GM18505 (cell line): ENCODE results near the gene NWD2.
"Not testable (repeated sequence)": the region's sequence is repeated elsewhere in the genome, so short reads cannot be mapped to it uniquely, and the experiment has no call there.

Source experiments
- ATAC-seq: cut with Tn5 transposase; IDR thresholded peaks from one replicate; pipeline ENCODE4 v1.9.1; 2021; ENCODE audit not compliant: unreplicated experiment
- POLR2A ChIP-seq: IDR thresholded peaks from 4 replicates; pipeline ENCODE4 v1.6.1; 2011; ENCODE audit warnings: borderline replicate concordance; ENCODE audit not compliant: insufficient read depth, insufficient read length; ENCODE audit errors: extremely low read depth

The NWD2 gene

DNA sequence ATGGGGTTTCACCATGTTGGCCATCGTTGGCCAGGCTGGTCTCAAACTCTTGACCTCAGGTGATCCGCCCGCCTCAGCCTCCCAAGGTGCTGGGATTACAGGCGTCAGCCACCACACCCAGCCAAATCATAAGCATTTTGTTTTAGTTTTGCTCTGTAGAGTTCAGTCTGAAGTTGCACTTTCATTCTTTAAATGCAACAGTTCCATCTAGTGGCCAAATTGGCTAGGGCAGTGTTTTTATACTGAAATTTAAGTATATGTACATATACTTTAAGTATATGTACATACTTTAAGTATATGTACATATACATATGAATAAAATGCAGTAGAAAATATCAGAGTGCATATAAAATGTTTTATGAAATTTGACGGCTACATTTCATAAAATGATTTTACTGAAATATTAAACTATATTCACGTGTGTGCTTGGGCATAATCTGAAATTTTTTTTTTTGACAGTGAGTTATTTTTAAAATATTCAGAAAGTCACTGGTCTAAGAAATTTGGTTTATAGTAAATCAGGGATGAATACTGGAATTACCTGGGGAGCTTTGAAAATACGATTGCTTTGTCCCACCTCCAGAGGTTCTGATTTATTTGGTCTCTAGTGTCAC lies 145.5 kb downstream of the NWD2 start:
- TF ChIP-seq POLR2A, result no peak
- ATAC-seq, result peak; percentile 63

- ATAC-seq, result peak; percentile 43
- TF ChIP-seq POLR2A, result no peak
These were observed 148.1 kb downstream of the NWD2 start for GRCh38 chr4:37392521-37393255.

- ATAC-seq, result no peak
- TF ChIP-seq POLR2A, result no peak
These were observed 148.8 kb downstream of the NWD2 start for GRCh38 chr4:37393321-37393720.

DNA sequence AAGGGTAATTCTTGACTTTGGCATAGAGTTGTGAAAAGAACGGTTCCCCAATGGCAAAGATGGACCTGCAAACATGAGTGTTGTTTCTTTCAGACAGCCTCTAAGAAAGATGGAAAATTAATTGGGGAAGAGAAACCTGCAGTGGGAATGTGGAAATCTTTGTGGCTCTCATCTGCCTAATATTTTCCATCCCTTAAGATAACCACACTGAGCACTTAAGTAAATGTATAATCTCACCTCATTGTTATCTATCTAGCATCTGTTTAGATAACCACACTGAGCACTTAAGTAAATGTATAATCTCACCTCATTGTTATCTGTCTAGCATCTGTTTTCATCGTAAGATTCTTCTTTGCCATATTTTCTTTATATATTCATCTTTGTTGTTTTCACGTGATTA lies 149.3 kb downstream of the NWD2 start:
- ATAC-seq, result no peak
- TF ChIP-seq POLR2A, result no peak

DNA sequence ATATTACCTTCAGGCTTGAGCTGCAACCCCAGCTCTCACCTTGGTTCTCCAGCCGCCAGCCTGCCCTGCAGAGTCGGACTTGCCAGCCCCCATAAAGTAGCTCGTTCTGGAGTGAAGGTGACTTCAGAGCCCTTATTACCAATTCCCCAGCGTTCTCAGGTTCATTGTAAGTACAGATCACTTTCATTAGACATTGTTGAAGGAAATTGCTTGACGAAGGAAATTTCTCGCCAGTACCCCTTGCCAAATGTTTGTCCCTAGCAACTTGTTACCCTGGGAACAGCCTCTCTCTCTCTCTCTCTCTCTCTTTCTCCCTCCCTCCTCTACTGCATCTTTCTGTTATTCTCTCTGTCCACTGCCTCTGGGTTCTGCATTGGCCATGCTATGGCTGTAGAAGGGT lies 153.0 kb downstream of the NWD2 start:
- TF ChIP-seq POLR2A, result no peak
- no peak for ATAC-seq

GRCh38 chr4:37400241-37400881 lies 155.8 kb downstream of the NWD2 start:
- ATAC-seq, result peak; percentile 86

DNA sequence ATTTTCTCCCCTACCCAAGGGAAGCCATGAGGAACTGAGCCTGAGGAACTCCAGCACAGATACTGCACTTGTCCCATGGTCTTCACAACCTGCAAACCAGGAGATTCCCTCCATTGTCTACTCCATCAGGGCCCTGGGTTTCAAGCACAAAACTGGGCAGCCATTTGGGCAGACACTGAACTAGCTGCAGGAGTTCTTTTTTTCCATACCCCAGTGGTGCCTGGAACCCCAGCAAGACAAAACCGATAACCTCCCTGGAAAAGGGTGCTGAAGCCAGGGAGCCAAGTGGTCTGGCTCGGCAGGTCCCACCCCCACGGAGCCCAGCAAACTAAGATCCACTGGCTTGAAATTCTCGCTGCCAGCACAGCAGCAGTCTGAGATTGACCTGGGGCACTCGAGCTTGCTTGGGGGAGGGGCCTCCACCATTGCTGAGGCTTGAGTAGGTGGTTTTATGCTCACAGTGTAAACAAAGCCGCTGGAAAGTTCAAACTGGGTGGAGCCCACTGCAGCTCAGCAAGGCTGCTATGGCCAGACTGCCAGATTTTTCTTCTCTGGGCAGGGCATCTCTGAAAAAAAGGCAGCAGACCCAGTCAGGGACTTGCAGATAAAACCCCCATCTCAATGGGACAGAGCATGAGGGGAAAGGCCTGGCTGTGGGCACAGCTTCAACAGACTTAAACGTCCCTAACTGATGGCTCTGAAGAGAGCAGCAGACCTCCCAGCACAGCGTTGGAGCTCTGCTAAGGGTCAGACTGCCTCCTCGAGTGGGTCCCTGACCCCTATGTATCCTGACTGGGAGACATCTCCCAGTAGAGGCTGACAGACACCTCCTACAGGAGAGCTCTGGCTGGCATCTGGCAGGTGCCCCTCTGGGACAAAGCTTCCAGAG lies 163.6 kb downstream of the NWD2 start:
- ATAC-seq, result not testable (repeated sequence)

More at GRCh38 chr4:37400241-37400881, 155.8 kb downstream of the NWD2 start:
- TF ChIP-seq POLR2A, result no peak

DNA sequence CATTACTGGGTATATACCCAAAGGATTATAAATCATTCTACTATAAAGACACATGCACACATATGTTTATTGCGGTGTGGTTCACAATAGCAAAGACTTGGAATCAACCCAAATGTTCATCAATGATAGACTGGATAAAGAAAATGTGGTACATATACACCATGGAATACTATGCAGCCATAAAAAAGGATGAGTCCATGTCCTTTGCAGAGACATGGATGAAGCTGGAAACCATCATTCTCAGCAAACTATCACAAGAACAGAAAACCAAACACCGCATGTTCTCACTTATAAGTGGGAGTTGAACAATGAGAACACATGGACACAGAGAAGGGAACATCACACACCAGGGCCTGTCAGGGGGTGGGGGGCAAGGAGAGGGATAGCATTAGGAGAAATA lies 169.1 kb downstream of the NWD2 start:
- not testable (repeated sequence) for ATAC-seq

DNA sequence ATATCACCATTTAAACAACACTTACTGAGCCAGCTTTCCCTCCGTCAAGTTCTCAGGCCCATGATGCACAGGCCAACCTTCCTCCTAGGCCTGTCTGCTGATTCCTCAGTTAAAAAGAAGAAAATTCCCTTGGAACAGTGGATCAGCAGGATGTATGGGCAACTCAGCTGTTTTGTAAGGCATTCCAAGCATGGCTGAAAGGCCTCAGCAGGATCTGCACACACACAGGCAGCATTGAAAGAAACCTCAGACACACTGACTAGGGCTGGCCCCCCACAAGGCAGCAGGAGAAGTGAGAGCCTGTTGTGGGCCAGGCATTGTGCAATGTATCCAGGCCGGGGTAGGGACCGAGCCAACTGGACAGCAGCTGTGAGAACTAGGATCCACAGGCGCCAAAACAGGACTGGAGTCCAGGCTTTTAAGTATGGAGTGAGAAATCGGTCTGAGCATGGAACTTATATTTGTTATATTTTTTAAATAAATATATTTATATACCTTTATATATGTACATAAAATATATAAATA lies 171.4 kb downstream of the NWD2 start:
- no peak for ATAC-seq
- TF ChIP-seq POLR2A, result no peak

- no peak for TF ChIP-seq POLR2A
- no peak for ATAC-seq
These were observed 177.1 kb downstream of the NWD2 start for GRCh38 chr4:37421614-37422013.

DNA sequence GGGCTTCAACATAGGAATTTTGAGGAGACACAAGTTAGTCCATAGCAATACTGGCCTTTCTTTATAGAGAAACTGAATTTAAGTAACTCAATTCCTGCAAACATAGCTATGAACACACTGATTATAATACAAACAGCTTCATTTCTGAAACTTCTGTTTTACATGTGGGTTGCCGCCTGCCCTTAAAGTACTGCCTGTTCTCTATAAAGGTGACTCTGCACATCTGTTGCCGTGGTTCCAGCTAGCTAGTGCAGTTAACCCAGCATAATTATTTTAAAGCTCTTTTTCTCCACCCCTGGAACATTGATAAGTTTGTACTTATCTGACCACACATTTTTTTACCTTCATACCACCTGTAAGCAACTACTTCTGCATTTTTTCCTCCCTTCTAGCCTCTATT lies 177.6 kb downstream of the NWD2 start:
- TF ChIP-seq POLR2A, result no peak
- no peak for ATAC-seq

- ATAC-seq, result no peak
- no peak for TF ChIP-seq POLR2A
These were observed 178.1 kb downstream of the NWD2 start for GRCh38 chr4:37422638-37423037.

GRCh38 chr4:37423310-37423709 lies 178.8 kb downstream of the NWD2 start:
- ATAC-seq, result no peak
- TF ChIP-seq POLR2A, result no peak

DNA sequence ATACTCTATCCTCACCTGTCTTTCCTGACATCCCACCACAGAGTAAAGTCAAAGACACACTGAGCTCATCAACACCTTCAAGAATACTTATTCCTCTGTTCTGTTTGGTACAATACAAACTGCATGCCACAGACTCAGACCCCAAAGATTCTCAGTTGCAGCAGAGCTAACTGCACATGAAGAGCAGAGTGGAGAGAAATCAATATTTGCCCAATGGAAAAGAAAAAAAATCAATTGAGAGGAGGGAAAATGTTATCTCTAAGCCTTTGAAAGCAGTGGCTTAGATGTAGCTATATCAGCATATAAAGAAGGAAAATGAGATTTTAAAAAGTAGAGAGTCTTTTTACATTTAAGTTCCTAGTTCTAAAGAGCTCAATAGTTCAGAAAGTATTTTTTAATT lies 180.2 kb downstream of the NWD2 start:
- no peak for TF ChIP-seq POLR2A

DNA sequence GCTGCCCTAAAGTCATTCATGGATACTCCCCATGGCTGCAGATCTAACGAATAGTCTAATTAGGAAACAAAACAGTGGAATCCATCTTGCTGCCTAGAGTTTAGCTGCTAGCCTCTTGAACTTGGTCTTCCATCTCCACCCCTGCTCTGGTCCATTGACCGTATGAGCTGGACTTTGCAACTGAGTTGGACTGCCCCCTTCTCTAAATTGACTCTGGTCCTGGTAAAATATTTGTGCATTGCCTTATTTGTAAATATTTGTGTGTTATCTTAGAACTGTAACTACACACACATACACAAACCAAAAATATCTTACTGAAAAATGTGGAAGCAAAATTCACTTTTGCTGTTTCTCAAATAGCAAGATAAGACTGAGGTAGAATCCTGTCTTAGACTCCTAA lies 181.3 kb downstream of the NWD2 start:
- TF ChIP-seq POLR2A, result no peak

More for the DNA sequence above, 180.2 kb downstream of the NWD2 start:
- no peak for ATAC-seq

More for the DNA sequence above, 181.3 kb downstream of the NWD2 start:
- no peak for ATAC-seq
